Esophagus squamous epithelium (tissue), 5 donors: Measurements from ENCODE around the gene RGS7. TPM values are rescaled to one million over a fixed set of nuclear protein-coding genes. Genes with fewer than 3 reads are reported as not detected.

Experiments
- DNase-seq: peaks from one replicate; lab custom pipeline; 2025; lab: John Stamatoyannopoulos, UW
- H3K27ac ChIP-seq, 4 donors: fragments of 200-600 bp; sonication (generic); one replicate each; pipeline ENCODE4 v1.5.1; 2016 to 2019; ENCODE audit warnings: mild to moderate bottlenecking in 1 of 4
- H3K27me3 ChIP-seq, 4 donors: fragments of 200-600 bp; sonication (generic); 1 replicate in 3 of 4; 2 replicates in 1 of 4; pipeline versions ENCODE4 v1.5.1 to v1.6.0; 2017 to 2021; ENCODE audit warnings: antibody characterized with exemption in 1 of 4
- H3K36me3 ChIP-seq, 3 donors: fragments of 200-600 bp; sonication (generic); one replicate each; pipeline ENCODE4 v1.5.1; 2016 to 2019
- H3K4me1 ChIP-seq, 3 donors: fragments of 200-600 bp; sonication (generic); one replicate each; pipeline ENCODE4 v1.5.1; 2017 to 2019
- H3K4me3 ChIP-seq, 4 donors: fragments of 200-600 bp; sonication (generic); 1 replicate in 3 of 4; 2 replicates in 1 of 4; pipeline ENCODE4 v1.5.1; 2016 to 2019; ENCODE audit warnings: mild to moderate bottlenecking in 2 of 4, moderate library complexity in 1 of 4
- H3K9me3 ChIP-seq, 3 donors: fragments of 200-600 bp; sonication (generic); one replicate each; pipeline ENCODE4 v1.5.1; 2016 to 2019
- CTCF ChIP-seq, 6 experiments: fragments of 450-650 bp in 4 of 6; fragments of 200-600 bp in 2 of 6; sonication (generic) in 2 of 6; IDR thresholded peaks; one replicate each; pipeline ENCODE4 v1.5.1; 2016 to 2019; ENCODE audit warnings: antibody characterized with exemption in 6 of 6, mild to moderate bottlenecking in 4 of 6, moderate library complexity in 4 of 6
- POLR2A ChIP-seq, 4 donors: fragments of 450-650 bp; IDR thresholded peaks; one replicate each; pipeline ENCODE4 v1.6.1; 2017; ENCODE audit warnings: antibody characterized with exemption in 4 of 4, mild to moderate bottlenecking in 4 of 4, moderate library complexity in 3 of 4
- WGBS, 2 donors: methylation state at CpG; one replicate each; pipeline ENCODE4 v1.1.5; 2018; 5-methylcytosine and 5-hydroxymethylcytosine counted together
- intact Hi-C: fragments of 100-400 bp; cut with DNase I; formaldehyde crosslinking; loops from one replicate; pipeline ENCODE4 v1.15.0; 2022
- total RNA-seq, 4 donors: library from RNA; depleted of rRNA; stranded (reverse); fragments of >200 nt; gene quantifications; one replicate each; pipeline ENCODE4 v1.1.0, GENCODE V29; 2016
- donor health status: DM: yes; HTN: yes; CAD: no.

Gene RGS7
- total RNA-seq, 4 donors from 2014 or later: not detected

- Histone ChIP-seq H3K27ac (no peak overlapping the region), H3K4me3 (no peak overlapping the region), H3K4me1 (no peaks in the 10 kb centered on the region), H3K9me3 (peaks cover 0 to 6% (median 0%) of the 10 kb centered on the region in 3 donors), H3K27me3 (no peaks in the 10 kb centered on the region), H3K36me3 (no peaks in the 10 kb centered on the region)
- WGBS, 2 donors: 72 to 82% methylated on average over 3 of the region's 3 CpGs
- no peak for DNase-seq
- intact Hi-C loops: no loop called here
- TF ChIP-seq CTCF (IDR thresholded peaks at IDR 0.05) (no peak), POLR2A (IDR thresholded peaks at IDR 0.05) (no peak)
Measured at GRCh38 chr1:241130881-241131280, 226.1 kb downstream of the RGS7 start.

GRCh38 chr1:241129207-241129960 lies 227.6 kb downstream of the RGS7 start:
- DNase-seq: no peak
- no peaks in the 10 kb centered on the region for H3K36me3 ChIP-seq
- 44 to 54% methylated on average over 11 of the region's 11 CpGs for WGBS, 2 donors

GRCh38 chr1:241125286-241125685 lies 231.7 kb downstream of the RGS7 start:
- no peaks in the 10 kb centered on the region for H3K4me1 ChIP-seq
- intact Hi-C loops: no loop called here
- H3K36me3 ChIP-seq: no peaks in the 10 kb centered on the region
- H3K27ac ChIP-seq: no peak overlapping the region
- 79 to 82% methylated on average over 2 of the region's 2 CpGs for WGBS, 2 donors
- H3K27me3 ChIP-seq: no peaks in the 10 kb centered on the region
- DNase-seq: no peak
- peaks cover 0 to 6% (median 0%) of the 10 kb centered on the region in 3 donors for H3K9me3 ChIP-seq
- no peak overlapping the region for H3K4me3 ChIP-seq
- TF ChIP-seq CTCF (IDR thresholded peaks at IDR 0.05) (no peak), POLR2A (IDR thresholded peaks at IDR 0.05) (no peak)

More at GRCh38 chr1:241129207-241129960, 227.6 kb downstream of the RGS7 start:
- H3K4me1 ChIP-seq: no peaks in the 10 kb centered on the region
- peaks cover 0 to 6% (median 0%) of the 10 kb centered on the region in 3 donors for H3K9me3 ChIP-seq
- TF ChIP-seq POLR2A (IDR thresholded peaks at IDR 0.05): no peak
- TF ChIP-seq CTCF (IDR thresholded peaks at IDR 0.05): no peak
- no peak overlapping the region for H3K27ac ChIP-seq
- intact Hi-C loops: no loop called here
- no peak overlapping the region for H3K4me3 ChIP-seq
- H3K27me3 ChIP-seq: no peaks in the 10 kb centered on the region

- Histone ChIP-seq H3K27me3 (no peaks in the 10 kb centered on the region), H3K4me1 (no peaks in the 10 kb centered on the region), H3K36me3 (no peaks in the 10 kb centered on the region), H3K9me3 (no peaks in the 10 kb centered on the region), H3K4me3 (no peak overlapping the region), H3K27ac (no peak overlapping the region)
- TF ChIP-seq CTCF (IDR thresholded peaks at IDR 0.05): no peak
- TF ChIP-seq POLR2A (IDR thresholded peaks at IDR 0.05): no peak
- no peak for DNase-seq
- intact Hi-C loops: no loop called here
- 72 to 82% methylated on average over 3 of the region's 3 CpGs for WGBS, 2 donors
Measured at GRCh38 chr1:241118049-241118448, 239.0 kb downstream of the RGS7 start.

- no peaks in the 10 kb centered on the region for H3K36me3 ChIP-seq
- DNase-seq: no peak
- H3K4me3 ChIP-seq: no peak overlapping the region
- H3K4me1 ChIP-seq: no peaks in the 10 kb centered on the region
- WGBS, 2 donors: 62 to 65% methylated on average over 5 of the region's 5 CpGs
- intact Hi-C loops: no loop called here
- TF ChIP-seq POLR2A (IDR thresholded peaks at IDR 0.05) (no peak), CTCF (IDR thresholded peaks at IDR 0.05) (no peak)
- H3K27me3 ChIP-seq: no peaks in the 10 kb centered on the region
- H3K9me3 ChIP-seq: no peaks in the 10 kb centered on the region
- H3K27ac ChIP-seq: no peak overlapping the region
Measured at GRCh38 chr1:241115784-241116183, 241.2 kb downstream of the RGS7 start.
